IMR-90 (cell line): Measurements from ENCODE around the gene ASIC2. TPM values are rescaled to one million over a fixed set of nuclear protein-coding genes. Genes with fewer than 3 reads are reported as not detected.
A peak's percentile ranks its signal among the peaks of the same experiment; 100 is the strongest.

ENCODE experiments used
- ATAC-seq: fragments of 200-7000 bp; cut with Tn5 transposase; 2 replicates; pipeline ENCODE4 v1.9.1; 2020; ENCODE audit warnings: low read depth, mild to moderate bottlenecking, moderate library complexity
- BruUV-seq: library from RNA; stranded (reverse); fragments of 400-500 nt; replicated peaks from 2 replicates; lab custom pipeline; 2021; lab: Mats Ljungman, UMichigan
- CTCF ChIA-PET: fragments of 300-600 bp; formaldehyde crosslinking; extraction: SDS; loops from one replicate; lab custom pipeline; 2021; ENCODE audit warnings: antibody characterized with exemption; lab: Yijun Ruan, JAX
- POLR2A ChIA-PET: fragments of 300-600 bp; sonication (Branson Sonifier 250); formaldehyde crosslinking; loops from one replicate; lab custom pipeline; 2022; ENCODE audit warnings: antibody characterized with exemption; ENCODE audit not compliant: unreplicated experiment; lab: Charles Lee
- DNase-seq: peaks from one replicate; pipeline ENCODE4 v3.0.0; 2013
- H2AFZ ChIP-seq: replicated peaks from 2 replicates; pipeline ENCODE3; 2013; ENCODE audit warnings: low read length, mild to moderate bottlenecking; ENCODE audit not compliant: poor library complexity
- H2AK5ac ChIP-seq: 2 replicates; pipeline ENCODE4 v1.6.1; 2013; ENCODE audit warnings: low read depth, low read length, inconsistent platforms
- H2AK9ac ChIP-seq: replicated peaks from 2 replicates; pipeline ENCODE3; 2013; ENCODE audit warnings: mild to moderate bottlenecking, low read depth, low read length, moderate library complexity; ENCODE audit not compliant: poor library complexity
- H2BK120ac ChIP-seq: 2 replicates; pipeline ENCODE4 v1.6.1; 2013; ENCODE audit warnings: low read depth, low read length, inconsistent platforms
- H2BK15ac ChIP-seq: 3 replicates; pipeline ENCODE4 v1.6.1; 2013; ENCODE audit warnings: low read depth, low read length, inconsistent platforms
- H2BK20ac ChIP-seq: 2 replicates; pipeline ENCODE4 v1.6.1; 2013; ENCODE audit warnings: low read depth, mild to moderate bottlenecking, inconsistent platforms, low read length, moderate library complexity
- H2BK5ac ChIP-seq: 2 replicates; pipeline ENCODE4 v1.6.1; 2013; ENCODE audit warnings: mild to moderate bottlenecking, low read depth, low read length, inconsistent platforms; ENCODE audit not compliant: poor library complexity, severe bottlenecking
- H3K14ac ChIP-seq: replicated peaks from 2 replicates; pipeline ENCODE4 v1.6.1; 2013; ENCODE audit warnings: low read depth, low read length, inconsistent platforms
- H3K18ac ChIP-seq: 2 replicates; pipeline ENCODE4 v1.6.1; 2013; ENCODE audit warnings: low read depth, low read length, control low read depth
- H3K23ac ChIP-seq: 2 replicates; pipeline ENCODE4 v1.6.1; 2013; ENCODE audit warnings: low read depth, low read length, inconsistent platforms
- H3K27ac ChIP-seq: 2 replicates; pipeline ENCODE4 v1.5.1; 2013; ENCODE audit warnings: mild to moderate bottlenecking, control low read depth, low read length; ENCODE audit not compliant: insufficient read depth
- H3K27me3 ChIP-seq: 2 replicates; pipeline ENCODE4 v1.6.1; 2013; ENCODE audit warnings: low read length; ENCODE audit not compliant: control insufficient read depth, insufficient read depth
- H3K36me3 ChIP-seq: 2 replicates; pipeline ENCODE4 v1.6.1; 2013; ENCODE audit warnings: low read length, mixed read lengths; ENCODE audit not compliant: control insufficient read depth, insufficient read depth
- H3K4ac ChIP-seq: 2 replicates; pipeline ENCODE4 v1.6.1; 2013; ENCODE audit warnings: low read depth, low read length, inconsistent platforms
- H3K4me1 ChIP-seq: 2 replicates; pipeline ENCODE4 v1.6.1; 2013; ENCODE audit warnings: low read length, mixed read lengths; ENCODE audit not compliant: control insufficient read depth, insufficient read depth
- H3K4me2 ChIP-seq: 2 replicates; pipeline ENCODE4 v1.6.1; 2013; ENCODE audit warnings: low read depth, mild to moderate bottlenecking, control low read depth, low read length, moderate library complexity
- H3K4me3 ChIP-seq: 2 replicates; pipeline ENCODE4 v1.5.1; 2013; ENCODE audit warnings: low read depth, mild to moderate bottlenecking, control low read depth, low read length, moderate library complexity; ENCODE audit not compliant: insufficient read depth
- H3K56ac ChIP-seq: 2 replicates; pipeline ENCODE4 v1.6.1; 2013; ENCODE audit warnings: low read length, inconsistent platforms; ENCODE audit not compliant: insufficient read depth; ENCODE audit errors: extremely low read depth
- H3K79me1 ChIP-seq, 2 experiments: 2 replicates each; pipeline ENCODE4 v1.6.1; 2013; ENCODE audit warnings: low read length in 2 of 2, inconsistent platforms in 1 of 2, low read depth in 1 of 2
- H3K9ac ChIP-seq: 2 replicates; pipeline ENCODE4 v1.6.1; 2013; ENCODE audit warnings: low read depth, low read length, control low read depth
- H3K9me1 ChIP-seq: 2 replicates; pipeline ENCODE4 v1.6.1; 2013; ENCODE audit warnings: low read length, inconsistent platforms; ENCODE audit not compliant: insufficient read depth
- H3K9me3 ChIP-seq: 2 replicates; pipeline ENCODE4 v1.6.1; 2013; ENCODE audit warnings: low read length; ENCODE audit not compliant: control insufficient read depth, insufficient read depth
- H4K20me1 ChIP-seq: 2 replicates; pipeline ENCODE4 v1.6.1; 2013; ENCODE audit warnings: low read length, inconsistent platforms; ENCODE audit not compliant: insufficient read depth
- H4K5ac ChIP-seq: 2 replicates; pipeline ENCODE4 v1.6.1; 2013; ENCODE audit warnings: mild to moderate bottlenecking, low read depth, low read length, control low read depth
- H4K8ac ChIP-seq, 2 experiments: 2 replicates each; pipeline ENCODE4 v1.6.1; 2013; ENCODE audit warnings: low read depth in 2 of 2, low read length in 2 of 2, control low read depth in 1 of 2, inconsistent platforms in 1 of 2
- H4K91ac ChIP-seq: 2 replicates; pipeline ENCODE4 v1.6.1; 2013; ENCODE audit warnings: low read depth, low read length, inconsistent platforms; ENCODE audit not compliant: insufficient read depth
- BHLHE40 ChIP-seq: fragments of 150-350 bp; IDR thresholded peaks from 2 replicates; pipeline ENCODE4 v1.6.1; 2016; ENCODE audit warnings: mild to moderate bottlenecking, low read depth, low read length
- CHD1 ChIP-seq: IDR thresholded peaks from 2 replicates; pipeline ENCODE4 v1.6.1; 2012; ENCODE audit warnings: low read depth, low read length, improper control_type of control experiment
- CTCF ChIP-seq: conservative IDR thresholded peaks from 2 replicates; pipeline ENCODE4 v1.5.1; 2012; ENCODE audit warnings: mild to moderate bottlenecking, low read depth, low read length, improper control_type of control experiment
- FOS ChIP-seq: fragments of 150-350 bp; IDR thresholded peaks from 2 replicates; pipeline ENCODE4 v1.6.1; 2016; ENCODE audit warnings: low read depth, low read length
- MXI1 ChIP-seq: IDR thresholded peaks from 2 replicates; pipeline ENCODE4 v1.6.1; 2012; ENCODE audit warnings: low read depth, mild to moderate bottlenecking, low read length, moderate library complexity, borderline replicate concordance
- NFE2L2 ChIP-seq: fragments of 150-350 bp; IDR thresholded peaks from 2 replicates; pipeline ENCODE4 v1.6.1; 2016; ENCODE audit warnings: low read depth, mild to moderate bottlenecking, low read length
- RAD21 ChIP-seq: IDR thresholded peaks from 2 replicates; pipeline ENCODE4 v1.6.1; 2012; ENCODE audit warnings: low read length, improper control_type of control experiment
- RFX5 ChIP-seq: IDR thresholded peaks from 2 replicates; pipeline ENCODE4 v1.8.0; 2012; ENCODE audit warnings: low read depth, mild to moderate bottlenecking, low read length, moderate library complexity
- SMC3 ChIP-seq: fragments of 150-350 bp; IDR thresholded peaks from 2 replicates; pipeline ENCODE4 v1.6.1; 2016; ENCODE audit warnings: low read depth, mild to moderate bottlenecking, antibody characterized with exemption, low read length, moderate library complexity
- USF2 ChIP-seq: fragments of 150-350 bp; IDR thresholded peaks from 2 replicates; pipeline ENCODE4 v1.6.1; 2017; ENCODE audit warnings: mild to moderate bottlenecking, antibody characterized with exemption, low read length, low read depth
- WGBS, 2 experiments: methylation state at CpG; one replicate each; pipeline versions ENCODE4 v1.1.5 to v1.1.7; 2013; ENCODE audit warnings: missing lambda C conversion rate in 2 of 2; ENCODE audit not compliant: insufficient read length in 1 of 2; ENCODE audit errors: extremely low coverage in 2 of 2; 5-methylcytosine and 5-hydroxymethylcytosine counted together
- dilution Hi-C: fragments of 300-500 bp; cut with HindIII; formaldehyde crosslinking; loops from one replicate; pipeline ENCODE4 v1.14.3; 2018; ENCODE audit warnings: low sequenced_read_pairs; ENCODE audit not compliant: unreplicated experiment
- in situ Hi-C: fragments of 300-500 bp; cut with MboI; formaldehyde crosslinking; loops from 3 replicates; pipeline ENCODE4 v1.14.3; 2019; ENCODE audit warnings: low sequenced_read_pairs, inconsistent platforms, mixed read lengths
- intact Hi-C: fragments of 100-400 bp; cut with micrococcal nuclease; formaldehyde crosslinking; loops from 2 replicates; pipeline ENCODE4 v1.10.0; 2022
- polyA plus RNA-seq, 3 experiments: library from polyadenylated mRNA; depleted of rRNA; stranded (reverse); fragments of >200 nt; gene quantifications; 2 replicates each; pipeline ENCODE4 v1.2.3, GENCODE V29; 2012; ENCODE audit warnings: low replicate concordance in 1 of 3
- total RNA-seq: library from RNA; depleted of rRNA; stranded (reverse); fragments of >200 nt; gene quantifications from 2 replicates; pipeline ENCODE4 v1.2.3, GENCODE V29; 2012

The ASIC2 gene
- total and polyA plus RNA-seq, 2 of the 4 experiments (the other 2 are of a cell fraction) = under 0.01 to 0.15 TPM

- H3K14ac ChIP-seq = no peak overlapping the region
These were observed 53.4 kb downstream of the ASIC2 start for GRCh38 chr17:33239702-33240101.

More at GRCh38 chr17:33239702-33240101, 53.4 kb downstream of the ASIC2 start:
- Histone ChIP-seq H3K9ac (no peak overlapping the region), H2BK120ac (no peak overlapping the region), H4K8ac (no peak overlapping the region), H3K79me1 (no peaks in the 10 kb centered on the region), H3K4me1 (peaks cover 12% of the 10 kb centered on the region), H2BK20ac (no peak overlapping the region), H2AK9ac (no peak overlapping the region), H3K23ac (no peak overlapping the region), H2AK5ac (no peak overlapping the region), H3K9me3 (no peaks in the 10 kb centered on the region), H3K27me3 (no peaks in the 10 kb centered on the region), H4K91ac (0 out of 2 replicates have a peak overlapping the region, but pooled peaks have one; percentile 27), H3K4ac (no peak overlapping the region), H3K9me1 (peaks cover 6% of the 10 kb centered on the region), H3K56ac (no peak overlapping the region), H4K20me1 (no peaks in the 10 kb centered on the region), H4K5ac (no peak overlapping the region), H3K18ac (no peak overlapping the region), H3K4me2 (no peak overlapping the region), H2BK5ac (no peak overlapping the region), H3K36me3 (no peaks in the 10 kb centered on the region), H2BK15ac (no peak overlapping the region; the same call in 2 of the 3 replicates), H3K4me3 (no peak overlapping the region), H3K27ac (no peak overlapping the region), H2AFZ (no peak overlapping the region)
- ATAC-seq (no peak), DNase-seq (no peak)
- in situ Hi-C loops (no loop called here), intact Hi-C loops (no loop called here), dilution Hi-C loops (no loop called here)
- no peak for TF ChIP-seq RFX5
- TF ChIP-seq MXI1 = no peak
- TF ChIP-seq CTCF = no peak
- TF ChIP-seq NFE2L2 = no peak
- TF ChIP-seq FOS = no peak
- no peak for TF ChIP-seq CHD1
- TF ChIP-seq SMC3 = no peak
- no peak for TF ChIP-seq USF2
- no peak for TF ChIP-seq RAD21
- TF ChIP-seq BHLHE40 = no peak
- WGBS, 2 experiments = no CpG with 5 or more reads among the region's 1 CpG
- no TSS peak for BruUV-seq
- POLR2A ChIA-PET = no interaction called here
- CTCF ChIA-PET = no interaction called here
